Activated CD4-positive, CD25-positive, alpha-beta regulatory T cell treated with anti-CD3 and anti-CD28 coated beads, Interleukin-2, amount 50 U/mL, for 24 hours (primary cell): ENCODE results near the gene MAP7D3.

Experiments used
- ATAC-seq, 2 donors: fragments of 150-1000 bp; cut with Tn5 transposase; one replicate each; pipeline ENCODE4 v1.10.0; 2021; ENCODE audit warnings: mild to moderate bottlenecking in 1 of 2, moderate library complexity in 1 of 2

The MAP7D3 gene

GRCh38 chrX:136203438-136203837, 47.8 kb downstream of the MAP7D3 start:
- ATAC-seq = peak; percentile 76 to 77

- no peak for ATAC-seq
Observed at GRCh38 chrX:136202889-136203288, 48.3 kb downstream of the MAP7D3 start.

- no peak for ATAC-seq
Observed at GRCh38 chrX:136201601-136202000, 49.6 kb downstream of the MAP7D3 start.

GRCh38 chrX:136200466-136200865, 50.7 kb downstream of the MAP7D3 start:
- ATAC-seq = no peak

DNA sequence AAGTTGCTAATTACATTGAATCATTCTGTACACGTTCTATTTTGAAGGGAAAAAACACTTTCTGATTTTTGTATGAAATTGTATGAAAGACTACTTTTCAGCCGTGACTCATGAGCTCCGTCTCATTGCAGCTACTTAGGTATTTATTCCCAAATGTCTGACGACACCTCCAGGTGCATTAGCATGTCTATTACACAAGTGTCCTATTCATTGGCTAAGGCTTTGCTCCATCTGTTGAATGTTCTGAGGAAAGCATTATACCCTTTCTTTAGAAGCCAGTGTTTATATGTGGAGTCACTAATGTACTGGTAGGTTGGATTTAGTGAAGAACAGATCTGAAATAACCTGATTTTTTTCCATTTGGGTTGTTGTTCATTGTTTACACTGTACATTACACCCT, 51.8 kb downstream of the MAP7D3 start:
- ATAC-seq = no peak

DNA sequence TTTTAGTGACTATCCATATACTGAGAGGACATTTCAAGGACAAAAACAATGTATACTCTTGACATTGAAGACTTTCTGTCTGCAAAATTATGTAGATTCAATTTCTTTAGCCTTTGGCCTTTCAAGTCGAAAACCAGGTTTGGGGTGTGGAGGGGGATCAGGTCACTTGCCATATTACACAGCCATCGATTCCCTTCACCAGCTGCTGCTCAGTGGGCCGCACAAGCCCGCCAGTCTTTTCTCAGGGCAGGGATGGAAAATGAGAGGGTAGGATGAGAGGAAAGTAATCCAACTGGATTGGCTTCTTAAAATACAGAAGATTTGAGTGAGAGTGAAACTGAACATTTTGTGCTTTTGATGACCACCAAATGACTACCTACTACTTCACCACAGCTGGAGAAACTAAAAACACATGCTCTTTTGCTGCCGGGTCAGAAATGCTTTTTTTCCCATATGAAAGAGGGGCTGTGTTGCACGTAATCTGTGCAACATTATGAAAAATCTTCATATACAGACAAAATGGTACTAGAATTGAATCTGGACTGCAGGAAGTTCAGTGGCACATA, 52.4 kb downstream of the MAP7D3 start:
- no peak for ATAC-seq

DNA sequence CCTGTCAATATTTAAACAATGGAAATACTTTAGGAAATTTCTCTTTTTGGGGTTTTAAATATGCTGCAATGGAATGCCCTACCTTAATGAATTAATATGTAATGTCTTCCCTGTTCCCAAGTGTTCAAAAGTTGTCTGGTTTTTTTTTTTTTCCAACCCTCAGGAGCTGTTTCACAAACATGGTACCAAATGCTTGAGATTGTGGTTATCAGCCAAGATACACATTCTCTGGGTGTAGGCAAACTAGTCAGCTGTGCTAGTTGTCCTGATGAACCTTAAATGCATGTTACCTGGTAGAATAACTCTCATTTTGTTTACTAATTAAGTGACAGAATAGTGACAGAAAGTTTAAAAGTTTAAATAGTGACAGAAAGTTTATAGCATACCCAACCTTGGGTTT, 53.2 kb downstream of the MAP7D3 start:
- ATAC-seq = no peak

DNA sequence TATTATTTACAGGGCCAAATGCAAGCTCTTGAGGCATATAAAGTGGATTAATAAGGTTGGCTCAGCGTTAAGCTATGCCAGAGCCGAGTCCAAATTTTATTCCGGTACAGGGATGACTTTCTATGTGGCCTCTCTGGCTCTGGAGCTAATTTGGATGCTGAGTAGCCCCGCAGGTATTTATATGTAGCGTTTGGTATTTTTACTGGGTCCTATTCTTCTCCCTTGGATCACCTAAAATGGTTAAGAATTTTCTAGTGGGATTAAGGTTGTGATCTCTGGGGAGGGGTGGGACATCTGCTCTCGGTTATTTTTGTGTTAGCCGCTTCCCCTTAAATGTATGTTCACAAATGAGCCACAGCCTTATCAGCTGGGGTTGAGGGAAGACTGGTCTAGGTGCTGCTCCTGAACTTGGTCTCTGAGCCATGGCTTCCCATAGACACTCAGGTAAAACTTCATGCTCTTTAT, 54.5 kb downstream of the MAP7D3 start:
- ATAC-seq = no peak

- no peak for ATAC-seq
Observed at GRCh38 chrX:136195247-136195646, 56.0 kb downstream of the MAP7D3 start.

GRCh38 chrX:136194536-136194935, 56.7 kb downstream of the MAP7D3 start:
- ATAC-seq = no peak

- ATAC-seq = no peak
Observed at GRCh38 chrX:136193771-136194170, 57.4 kb downstream of the MAP7D3 start.

DNA sequence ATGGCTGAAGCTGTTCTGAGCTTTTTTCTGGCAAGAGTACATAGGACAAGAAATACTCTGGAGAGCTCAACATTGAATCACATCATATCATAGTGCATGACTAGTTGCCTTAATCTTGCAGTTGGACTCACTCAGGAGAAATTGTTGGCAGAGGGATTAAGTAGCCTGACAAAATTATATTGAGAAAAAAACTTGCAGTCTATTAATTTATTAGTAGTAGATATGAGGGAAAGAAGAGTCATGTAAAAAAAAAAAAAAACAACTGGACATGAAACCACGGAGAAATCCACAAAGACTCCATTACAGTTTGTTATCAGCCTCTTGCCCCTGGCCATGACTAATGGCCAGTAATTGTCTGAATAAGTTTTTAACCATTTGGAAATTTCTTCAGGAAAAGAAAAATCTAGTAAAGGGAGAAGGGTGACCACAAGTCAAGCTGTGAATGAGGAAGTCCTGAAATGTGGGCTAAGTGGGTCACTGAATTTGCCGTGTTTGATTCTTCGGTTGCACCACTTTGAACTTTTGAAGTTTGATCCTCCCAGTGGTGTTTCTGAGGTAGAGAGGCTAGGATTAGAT, 58.3 kb downstream of the MAP7D3 start:
- no peak for ATAC-seq

DNA sequence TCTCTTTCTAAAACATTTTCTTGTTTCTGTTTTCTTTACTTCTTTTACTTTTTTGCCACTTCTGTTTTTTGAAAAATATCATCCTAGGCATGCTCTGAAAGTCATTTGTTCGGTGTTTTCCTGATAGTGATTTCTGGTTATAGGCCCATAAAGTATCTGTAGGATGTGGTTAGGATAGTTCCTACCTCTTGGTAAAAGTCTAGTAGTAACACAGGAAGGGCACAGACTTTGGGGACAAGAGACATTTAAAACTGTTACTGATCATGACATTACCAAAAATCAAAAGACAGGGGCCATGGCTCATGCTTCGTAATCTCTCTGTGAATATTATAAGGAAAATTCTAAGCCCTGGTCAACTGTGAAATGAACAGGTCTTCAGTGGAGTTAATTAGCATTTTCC, 59.1 kb downstream of the MAP7D3 start:
- ATAC-seq = no peak

- no peak for ATAC-seq
Observed at GRCh38 chrX:136191171-136191570, 60.0 kb downstream of the MAP7D3 start.

GRCh38 chrX:136190038-136190713, 61.0 kb downstream of the MAP7D3 start:
- no peak for ATAC-seq

DNA sequence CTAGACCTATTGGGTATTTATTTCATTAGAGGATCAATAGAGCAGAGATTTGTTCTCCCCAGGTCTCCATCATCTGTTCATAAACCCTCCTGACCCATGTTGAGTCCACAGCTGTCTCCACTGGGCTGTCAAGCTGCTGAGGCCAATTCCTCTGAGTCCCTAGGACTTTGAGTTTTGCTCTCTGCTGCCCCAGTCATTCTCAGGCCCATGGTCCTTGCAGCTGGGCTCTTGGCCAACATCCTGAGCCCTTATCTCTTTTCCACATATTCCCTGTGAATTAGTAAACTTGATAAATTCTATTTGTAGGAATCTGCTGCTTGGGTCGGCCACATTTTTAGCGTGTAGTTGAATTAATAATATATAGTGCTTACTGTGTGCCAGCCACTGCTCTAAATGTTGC, 62.0 kb downstream of the MAP7D3 start:
- ATAC-seq = no peak

GRCh38 chrX:136186023-136186413, 65.2 kb downstream of the MAP7D3 start:
- no peak for ATAC-seq

- no peak for ATAC-seq
Observed at GRCh38 chrX:136185401-136186022, 65.7 kb downstream of the MAP7D3 start.

- no peak for ATAC-seq
Observed at GRCh38 chrX:136183917-136184316, 67.3 kb downstream of the MAP7D3 start.

- ATAC-seq = no peak
Observed at GRCh38 chrX:136183172-136183571, 68.0 kb downstream of the MAP7D3 start.

DNA sequence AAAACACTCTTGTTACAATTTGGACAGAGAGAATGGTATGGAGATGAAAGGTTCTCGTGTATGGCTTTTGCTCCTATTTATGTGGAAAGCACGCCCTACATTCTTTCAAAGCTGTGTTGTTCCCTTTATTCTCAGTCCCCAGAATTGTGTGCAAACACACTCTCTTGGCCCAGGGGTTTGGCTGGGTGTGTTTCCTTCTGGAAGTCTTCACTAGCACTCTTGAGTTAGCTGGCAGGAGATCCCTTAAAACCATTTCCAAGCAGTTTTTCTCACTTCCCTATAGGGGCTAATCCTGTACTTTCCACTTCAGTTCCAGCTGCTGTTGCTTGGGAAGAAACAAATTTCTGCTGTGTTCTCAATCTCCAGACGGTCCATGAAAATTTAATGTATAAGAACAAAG, 68.8 kb downstream of the MAP7D3 start:
- no peak for ATAC-seq

DNA sequence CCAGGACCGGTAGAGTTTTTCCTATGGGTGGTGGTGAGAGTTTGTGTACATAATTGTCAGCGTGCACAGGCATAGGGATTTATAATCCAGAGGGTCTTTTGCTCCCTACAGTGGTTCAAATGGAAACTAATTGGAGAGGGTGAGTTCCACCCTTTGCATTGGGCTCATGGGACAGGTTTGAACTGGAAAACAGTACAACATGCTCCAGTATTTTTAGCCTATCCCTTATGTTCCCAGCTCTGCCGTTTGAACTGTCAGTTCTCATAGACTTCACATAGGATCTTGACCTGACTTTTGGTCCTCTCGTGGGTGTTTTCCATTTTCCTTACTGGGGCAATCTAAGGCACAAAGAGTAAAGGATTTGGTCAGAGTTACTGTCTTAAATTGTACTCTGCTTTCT, 72.1 kb downstream of the MAP7D3 start:
- ATAC-seq = no peak

DNA sequence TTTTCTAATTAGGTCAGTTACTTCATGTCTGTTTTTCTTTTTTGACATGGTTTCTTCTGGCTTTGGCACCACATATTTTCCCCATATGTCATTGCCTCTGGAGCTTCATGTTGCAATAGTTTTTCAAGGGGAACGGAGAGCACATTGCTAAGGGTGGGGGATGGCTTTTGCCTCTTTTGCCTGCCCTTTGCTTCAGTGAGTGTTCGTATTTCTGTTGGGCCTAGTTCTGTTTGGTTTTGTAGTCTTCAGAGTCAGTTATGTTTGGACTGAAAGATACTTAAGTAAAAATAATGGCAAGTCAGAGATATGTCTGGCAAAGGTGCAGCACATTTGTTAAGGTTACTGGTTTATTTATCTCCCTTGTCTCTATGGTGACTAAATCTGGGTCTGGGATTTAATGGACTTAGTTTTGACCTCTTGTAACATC, 74.8 kb downstream of the MAP7D3 start:
- ATAC-seq = no peak

- no peak for ATAC-seq
Observed at GRCh38 chrX:136171420-136171819, 79.8 kb downstream of the MAP7D3 start.
